H1 (cell line): ENCODE measurements around the gene EIPR1. TPM values are rescaled to one million over a fixed set of nuclear protein-coding genes. Genes with fewer than 3 reads are reported as not detected.

Experiments
- TAF1 ChIP-seq: IDR thresholded peaks from 2 replicates; pipeline ENCODE4 v1.6.1; 2011; ENCODE audit warnings: mild to moderate bottlenecking, low read depth, low read length
- polyA plus RNA-seq, 7 experiments: library from polyadenylated mRNA; depleted of rRNA in 3 of 7; stranded (reverse) in 5 of 7; unstranded in 2 of 7; fragments of >200 nt in 5 of 7; fragments of 200-250 nt in 2 of 7; gene quantifications; 1 replicate in 5 of 7; 2 replicates in 1 of 7; 4 replicates in 1 of 7; pipeline versions ENCODE4 v1.2.1 to v1.2.3, GENCODE V29; 2011 to 2013; ENCODE audit warnings: missing spikeins in 2 of 7, mixed read lengths in 2 of 7
- total RNA-seq: library from RNA; stranded (reverse); fragmentation: NEBNext Ultra II Directional; extraction: Animal tissue kit (Norgen Biotek cat#: 25700); gene quantifications from 2 replicates; pipeline ENCODE4 v1.2.1, GENCODE V29; 2021

Gene EIPR1
- total and polyA plus RNA-seq, 2 of the 8 experiments (the other 6 are each of a cell fraction or from before 2014, with no cell fraction given), result 26.3 to 56.4 TPM

DNA sequence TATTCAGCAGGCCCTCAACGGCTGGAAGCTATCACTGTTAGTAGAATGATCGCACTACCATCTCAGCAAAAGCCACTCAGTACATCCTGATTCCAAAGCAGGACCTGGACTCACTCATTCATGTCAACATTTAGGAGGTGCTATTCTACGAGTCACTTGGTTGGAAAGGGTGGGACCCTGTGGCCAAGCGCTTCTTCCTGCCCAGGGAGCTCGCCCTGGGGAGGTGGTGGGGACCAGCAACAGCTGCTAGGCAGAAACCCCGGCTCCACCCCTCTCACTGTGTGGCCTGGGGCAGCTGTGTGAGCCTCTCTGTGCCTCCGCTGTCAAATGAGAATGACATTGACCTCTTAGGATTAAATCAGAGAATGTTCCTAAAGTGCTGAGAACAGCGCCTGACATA, 231.4 kb downstream of the EIPR1 start (continued):
- TF ChIP-seq TAF1, result no peak
